MM.1S (cell line): Measurements from ENCODE around the gene CASR.

ENCODE experiments used
- EZH2 ChIP-seq: fragments of 300-600 bp; sonication (generic); optimal IDR thresholded peaks from 2 replicates; pipeline ENCODE3; 2017; ENCODE audit warnings: low read depth, mild to moderate bottlenecking, antibody characterized with exemption, low read length, mixed read lengths
- EZH2phosphoT487 ChIP-seq: fragments of 300-600 bp; sonication (generic); IDR thresholded peaks from 2 replicates; pipeline ENCODE4 v1.6.1; 2018; ENCODE audit warnings: antibody characterized with exemption, low read length
- TF ChIP-seq, protein P1 (sequence below): fragments of 300-600 bp; sonication (generic); IDR thresholded peaks from 2 replicates; pipeline ENCODE4 v1.5.1; 2016; ENCODE audit warnings: antibody characterized with exemption, low read length, mixed read lengths

- TF ChIP-seq EZH2 (no peak), EZH2phosphoT487 (no peak)
- TF ChIP-seq, protein P1, sequence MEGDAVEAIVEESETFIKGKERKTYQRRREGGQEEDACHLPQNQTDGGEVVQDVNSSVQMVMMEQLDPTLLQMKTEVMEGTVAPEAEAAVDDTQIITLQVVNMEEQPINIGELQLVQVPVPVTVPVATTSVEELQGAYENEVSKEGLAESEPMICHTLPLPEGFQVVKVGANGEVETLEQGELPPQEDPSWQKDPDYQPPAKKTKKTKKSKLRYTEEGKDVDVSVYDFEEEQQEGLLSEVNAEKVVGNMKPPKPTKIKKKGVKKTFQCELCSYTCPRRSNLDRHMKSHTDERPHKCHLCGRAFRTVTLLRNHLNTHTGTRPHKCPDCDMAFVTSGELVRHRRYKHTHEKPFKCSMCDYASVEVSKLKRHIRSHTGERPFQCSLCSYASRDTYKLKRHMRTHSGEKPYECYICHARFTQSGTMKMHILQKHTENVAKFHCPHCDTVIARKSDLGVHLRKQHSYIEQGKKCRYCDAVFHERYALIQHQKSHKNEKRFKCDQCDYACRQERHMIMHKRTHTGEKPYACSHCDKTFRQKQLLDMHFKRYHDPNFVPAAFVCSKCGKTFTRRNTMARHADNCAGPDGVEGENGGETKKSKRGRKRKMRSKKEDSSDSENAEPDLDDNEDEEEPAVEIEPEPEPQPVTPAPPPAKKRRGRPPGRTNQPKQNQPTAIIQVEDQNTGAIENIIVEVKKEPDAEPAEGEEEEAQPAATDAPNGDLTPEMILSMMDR: no peak
Observed at GRCh38 chr3:122312826-122313225, 129.4 kb downstream of the CASR start.
